Lower leg skin (tissue), 3 donors: Measurements from ENCODE around the gene UBE2Q1.

ENCODE experiments used
- CTCF ChIP-seq, 3 donors: fragments of 450-650 bp; IDR thresholded peaks; one replicate each; pipeline ENCODE4 v1.5.1; 2016; ENCODE audit warnings: antibody characterized with exemption in 3 of 3, mild to moderate bottlenecking in 3 of 3, moderate library complexity in 2 of 3
- POLR2A ChIP-seq, 2 donors: fragments of 450-650 bp; IDR thresholded peaks; one replicate each; pipeline ENCODE4 v1.6.1; 2016 to 2017; ENCODE audit warnings: antibody characterized with exemption in 2 of 2, mild to moderate bottlenecking in 1 of 2, moderate library complexity in 1 of 2

- TF ChIP-seq CTCF (IDR thresholded peaks at IDR 0.05) (no peak), POLR2A (IDR thresholded peaks at IDR 0.05) (no peak)
Observed at GRCh38 chr1:154595621-154596020, 37.2 kb upstream of the UBE2Q1 start.
